CD8-positive, alpha-beta memory T cell (primary cell): ENCODE measurements around the gene COMP. TPM values are rescaled to one million over a fixed set of nuclear protein-coding genes. Genes with fewer than 3 reads are reported as not detected.

Experiments used
- CTCF ChIA-PET: fragments of 350-600 bp; sonication (Branson Sonifier 250); formaldehyde crosslinking; loops from one replicate; lab custom pipeline; 2021; ENCODE audit warnings: antibody characterized with exemption; lab: Charles Lee
- POLR2A ChIA-PET: fragments of 350-600 bp; sonication (Branson Sonifier 250); formaldehyde crosslinking; loops from one replicate; lab custom pipeline; 2021; ENCODE audit warnings: antibody characterized with exemption; lab: Charles Lee
- DNase-seq, 5 donors: peaks; one replicate each; pipeline versions ENCODE4 v3.0.0 to v3.0.0-alpha.2; 2020 to 2022; ENCODE audit warnings: mixed read lengths in 1 of 5
- H3K27ac ChIP-seq: one replicate; pipeline ENCODE4 v1.7.0; 2013; ENCODE audit warnings: low read depth, mild to moderate bottlenecking, low read length, moderate library complexity
- H3K27me3 ChIP-seq: 2 replicates; pipeline ENCODE4 v1.7.0; 2013; ENCODE audit warnings: low read length, mild to moderate bottlenecking; ENCODE audit not compliant: insufficient read depth, poor library complexity, severe bottlenecking
- H3K36me3 ChIP-seq: 2 replicates; pipeline ENCODE4 v1.7.0; 2013; ENCODE audit warnings: mild to moderate bottlenecking, low read length, moderate library complexity; ENCODE audit not compliant: insufficient read depth
- H3K4me1 ChIP-seq: 2 replicates; pipeline ENCODE4 v1.7.0; 2013; ENCODE audit warnings: mild to moderate bottlenecking, low read length, moderate library complexity; ENCODE audit not compliant: insufficient read depth
- H3K4me3 ChIP-seq: 2 replicates; pipeline ENCODE4 v1.7.0; 2013; ENCODE audit warnings: mild to moderate bottlenecking, low read length
- H3K9me3 ChIP-seq: 2 replicates; pipeline ENCODE4 v1.7.0; 2013; ENCODE audit warnings: mild to moderate bottlenecking, low read length
- H3K27ac Mint-ChIP-seq, 8 donors: one replicate each; pipeline ENCODE4 v1.8.0; 2020 to 2021; ENCODE audit warnings: mixed read lengths in 8 of 8, mild to moderate bottlenecking in 6 of 8, inconsistent platforms in 3 of 8, moderate library complexity in 3 of 8
- H3K27me3 Mint-ChIP-seq, 2 donors: one replicate each; pipeline ENCODE4 v1.8.0; 2020 to 2021; ENCODE audit warnings: mixed read lengths in 2 of 2, mild to moderate bottlenecking in 1 of 2, moderate library complexity in 1 of 2
- H3K36me3 Mint-ChIP-seq, 3 donors: one replicate each; pipeline ENCODE4 v1.8.0; 2020 to 2021; ENCODE audit warnings: mixed read lengths in 3 of 3, inconsistent platforms in 1 of 3, mild to moderate bottlenecking in 1 of 3
- H3K4me1 Mint-ChIP-seq, 3 donors: one replicate each; pipeline ENCODE4 v1.8.0; 2020 to 2021; ENCODE audit warnings: mixed read lengths in 3 of 3, inconsistent platforms in 1 of 3, mild to moderate bottlenecking in 1 of 3
- H3K4me3 Mint-ChIP-seq, 7 donors: one replicate each; pipeline ENCODE4 v1.8.0; 2020 to 2021; ENCODE audit warnings: mixed read lengths in 7 of 7, mild to moderate bottlenecking in 6 of 7, moderate library complexity in 4 of 7, inconsistent platforms in 2 of 7
- H3K9me3 Mint-ChIP-seq, 5 donors: one replicate each; pipeline ENCODE4 v1.8.0; 2020 to 2022; ENCODE audit warnings: mixed read lengths in 5 of 5, mild to moderate bottlenecking in 3 of 5, moderate library complexity in 2 of 5, inconsistent platforms in 1 of 5
- polyA plus RNA-seq: library from polyadenylated mRNA; unstranded; fragments of 300-500 nt; fragmentation: Illumina TruSeq; gene quantifications from one replicate; pipeline ENCODE4 v1.2.3, GENCODE V29; 2021
- total RNA-seq, 2 experiments: library from RNA; stranded (reverse); gene quantifications; one replicate each; pipeline ENCODE4 v1.2.3, GENCODE V29; 2021

The COMP gene
- total and polyA plus RNA-seq, 3 experiments from 2014 or later, result not detected

DNA sequence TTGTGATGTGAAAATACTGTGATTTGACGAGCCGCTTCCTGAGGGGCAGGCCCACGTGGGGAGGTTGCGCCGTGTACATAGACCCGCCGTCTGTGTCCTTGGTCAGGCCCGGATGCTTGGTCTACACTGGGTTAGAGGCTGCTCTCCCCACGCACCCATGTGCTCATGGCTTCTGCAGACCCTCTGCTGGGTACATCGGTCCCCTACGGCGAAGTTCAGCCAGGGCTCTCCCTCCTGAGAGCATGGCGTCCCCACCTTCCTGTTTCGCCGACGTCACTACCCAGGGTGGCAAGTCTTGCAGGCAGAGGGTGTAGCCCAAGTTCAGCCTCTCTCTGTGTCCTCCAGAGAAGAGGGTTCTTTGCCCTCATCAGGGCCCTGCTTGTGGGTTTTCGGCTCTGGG is 11.0 kb downstream of the COMP start:
- no peaks in the 10 kb centered on the region for H3K9me3 Mint-ChIP-seq
- no peak overlapping the region for H3K27ac ChIP-seq
- H3K4me3 ChIP-seq, result no peak overlapping the region
- no peaks in the 10 kb centered on the region for H3K27me3 ChIP-seq
- H3K36me3 ChIP-seq, result no peaks in the 10 kb centered on the region
- no peaks in the 10 kb centered on the region for H3K4me1 ChIP-seq
- POLR2A ChIA-PET, result no interaction called here
- no peak overlapping the region for H3K4me3 Mint-ChIP-seq
- CTCF ChIA-PET, result no interaction called here
- no peak overlapping the region for H3K27ac Mint-ChIP-seq
- H3K27me3 Mint-ChIP-seq, result peaks cover 4 to 12% of the 10 kb centered on the region in 2 donors
- peaks cover 2 to 4% (median 4%) of the 10 kb centered on the region in 3 donors for H3K4me1 Mint-ChIP-seq
- no peak for DNase-seq
- no peaks in the 10 kb centered on the region for H3K9me3 ChIP-seq
- peaks cover 0 to 1% (median 0%) of the 10 kb centered on the region in 3 donors for H3K36me3 Mint-ChIP-seq

DNA sequence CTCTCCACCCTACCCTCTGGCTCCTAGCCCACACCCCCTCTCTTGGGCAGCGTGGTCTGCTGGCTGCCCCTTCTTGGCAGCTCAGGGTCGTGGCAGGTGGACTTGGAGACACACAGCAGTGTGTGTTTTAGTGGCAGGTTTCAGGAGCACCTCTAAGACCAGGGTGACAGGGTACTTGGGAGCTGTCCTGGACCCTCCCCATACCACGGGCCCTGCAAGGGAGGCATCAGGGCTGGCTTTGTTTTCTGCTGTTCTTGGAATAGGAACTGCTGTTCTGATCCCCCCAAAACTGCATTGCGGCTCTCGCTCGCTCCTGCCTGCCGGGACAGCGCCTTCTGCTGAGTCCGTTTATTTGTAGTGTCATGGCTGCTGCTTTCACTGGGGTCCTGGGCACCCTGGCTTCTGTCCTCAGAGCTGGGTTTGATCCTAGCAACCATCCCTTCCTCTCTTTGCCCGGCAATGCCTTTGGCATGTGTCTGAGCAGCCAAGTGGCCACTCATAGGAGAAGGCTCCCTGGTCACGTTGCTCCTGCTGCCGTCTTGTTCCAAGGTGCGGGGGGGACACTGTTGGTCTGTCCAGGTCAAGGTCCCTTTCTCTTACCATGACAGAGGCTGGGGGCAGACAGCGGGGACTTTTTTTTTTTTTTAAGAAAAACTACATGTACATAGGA is 12.1 kb downstream of the COMP start:
- Histone ChIP-seq H3K27me3 (no peaks in the 10 kb centered on the region), H3K27ac (no peak overlapping the region), H3K9me3 (no peaks in the 10 kb centered on the region), H3K4me1 (no peaks in the 10 kb centered on the region), H3K36me3 (no peaks in the 10 kb centered on the region), H3K4me3 (no peak overlapping the region)
- no peak for DNase-seq
- no peaks in the 10 kb centered on the region for H3K9me3 Mint-ChIP-seq
- H3K36me3 Mint-ChIP-seq, result peaks cover 0 to 3% (median 0%) of the 10 kb centered on the region in 3 donors
- H3K27me3 Mint-ChIP-seq, result peaks cover 0 to 9% of the 10 kb centered on the region in 2 donors
- no peaks in the 10 kb centered on the region for H3K4me1 Mint-ChIP-seq
- H3K27ac Mint-ChIP-seq, result no peak overlapping the region
- H3K4me3 Mint-ChIP-seq, result no peak overlapping the region
- ChIA-PET POLR2A (no interaction called here), CTCF (no interaction called here)

DNA sequence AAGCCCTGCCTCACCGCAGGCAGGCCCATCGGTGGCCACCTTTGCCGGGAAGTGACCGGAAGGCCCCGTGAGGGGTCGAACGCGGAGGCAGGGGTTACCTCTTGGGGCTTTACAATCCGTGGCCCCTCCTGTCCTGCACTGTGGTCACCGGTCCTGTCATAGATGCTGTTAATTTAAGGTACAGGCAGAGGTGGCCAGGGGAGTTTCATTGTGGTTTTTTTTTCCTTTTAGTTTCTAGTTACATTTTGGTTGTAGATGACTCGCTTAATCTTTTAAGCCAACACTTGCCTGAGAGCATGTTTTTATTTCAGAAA is 13.1 kb downstream of the COMP start:
- peak overlapping the region in 1 of 8 donors; percentile 75 for H3K27ac Mint-ChIP-seq
- Histone ChIP-seq H3K4me1 (no peaks in the 10 kb centered on the region), H3K27me3 (no peaks in the 10 kb centered on the region), H3K4me3 (no peak overlapping the region), H3K27ac (no peak overlapping the region), H3K9me3 (no peaks in the 10 kb centered on the region), H3K36me3 (no peaks in the 10 kb centered on the region)
- POLR2A ChIA-PET, result no interaction called here
- DNase-seq, result no peak
- no peaks in the 10 kb centered on the region for H3K9me3 Mint-ChIP-seq
- peaks cover 0 to 3% (median 0%) of the 10 kb centered on the region in 3 donors for H3K36me3 Mint-ChIP-seq
- CTCF ChIA-PET, result no interaction called here
- no peaks in the 10 kb centered on the region for H3K4me1 Mint-ChIP-seq
- H3K27me3 Mint-ChIP-seq, result peaks cover 0 to 9% of the 10 kb centered on the region in 2 donors
- H3K4me3 Mint-ChIP-seq, result no peak overlapping the region

DNA sequence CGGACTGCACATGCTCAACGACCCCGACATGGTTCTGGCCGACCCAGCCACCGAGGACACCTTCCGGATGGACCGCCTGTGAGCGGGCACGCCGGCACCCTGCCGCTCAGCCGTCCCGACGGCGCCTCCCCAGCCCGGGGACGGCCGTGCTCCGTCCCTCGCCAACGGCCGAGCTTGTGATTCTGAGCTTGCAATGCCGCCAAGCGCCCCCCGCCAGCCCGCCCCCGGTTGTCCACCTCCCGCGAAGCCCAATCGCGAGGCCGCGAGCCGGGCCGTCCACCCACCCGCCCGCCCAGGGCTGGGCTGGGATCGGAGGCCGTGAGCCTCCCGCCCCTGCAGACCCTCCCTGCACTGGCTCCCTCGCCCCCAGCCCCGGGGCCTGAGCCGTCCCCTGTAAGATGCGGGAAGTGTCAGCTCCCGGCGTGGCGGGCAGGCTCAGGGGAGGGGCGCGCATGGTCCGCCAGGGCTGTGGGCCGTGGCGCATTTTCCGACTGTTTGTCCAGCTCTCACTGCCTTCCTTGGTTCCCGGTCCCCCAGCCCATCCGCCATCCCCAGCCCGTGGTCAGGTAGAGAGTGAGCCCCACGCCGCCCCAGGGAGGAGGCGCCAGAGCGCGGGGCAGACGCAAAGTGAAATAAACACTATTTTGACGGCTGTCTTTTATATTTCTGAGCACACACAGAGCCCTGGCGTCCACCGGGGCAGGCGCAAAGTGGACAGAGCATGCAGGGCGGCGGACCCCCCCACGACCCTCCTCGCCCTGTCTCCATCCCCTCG is 13.6 kb downstream of the COMP start:
- Mint-ChIP-seq H3K36me3 (peaks cover 0 to 3% (median 0%) of the 10 kb centered on the region in 3 donors), H3K27me3 (peaks cover 0 to 9% of the 10 kb centered on the region in 2 donors), H3K27ac (no peak overlapping the region), H3K9me3 (no peaks in the 10 kb centered on the region), H3K4me1 (no peaks in the 10 kb centered on the region), H3K4me3 (peak overlapping the region in 1 of 7 donors; percentile 59)
- no peak for DNase-seq
- Histone ChIP-seq H3K36me3 (no peaks in the 10 kb centered on the region), H3K27me3 (no peaks in the 10 kb centered on the region), H3K27ac (no peak overlapping the region), H3K9me3 (no peaks in the 10 kb centered on the region), H3K4me3 (no peak overlapping the region), H3K4me1 (no peaks in the 10 kb centered on the region)
- ChIA-PET POLR2A (no interaction called here), CTCF (no interaction called here)

GRCh38 chr19:18776736-18777135 is 14.4 kb downstream of the COMP start:
- H3K27ac ChIP-seq, result no peak overlapping the region
- Mint-ChIP-seq H3K36me3 (peaks cover 0 to 3% (median 0%) of the 10 kb centered on the region in 3 donors), H3K4me1 (no peaks in the 10 kb centered on the region), H3K27ac (no peak overlapping the region), H3K9me3 (no peaks in the 10 kb centered on the region), H3K27me3 (peaks cover 0 to 9% of the 10 kb centered on the region in 2 donors), H3K4me3 (no peak overlapping the region)
- DNase-seq, result no peak
- CTCF ChIA-PET, result no interaction called here
- H3K9me3 ChIP-seq, result no peaks in the 10 kb centered on the region
- H3K27me3 ChIP-seq, result no peaks in the 10 kb centered on the region
- H3K36me3 ChIP-seq, result no peaks in the 10 kb centered on the region
- POLR2A ChIA-PET, result no interaction called here
- no peak overlapping the region for H3K4me3 ChIP-seq
- no peaks in the 10 kb centered on the region for H3K4me1 ChIP-seq

DNA sequence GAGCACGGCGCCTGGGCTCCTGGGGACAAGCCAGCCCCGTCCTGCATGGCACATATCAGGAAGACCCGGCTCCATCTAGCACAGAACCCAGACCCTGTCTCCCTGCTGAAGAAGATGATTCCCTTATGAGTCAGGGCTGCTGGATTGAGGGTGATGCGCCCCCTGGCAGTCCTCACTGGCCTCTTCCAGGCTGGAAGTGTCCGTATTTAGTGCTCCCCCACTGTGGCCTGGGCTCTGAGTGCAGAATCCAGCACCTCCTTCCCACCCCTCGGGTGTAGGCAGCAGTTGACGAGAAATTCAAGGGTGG is 14.9 kb downstream of the COMP start:
- Histone ChIP-seq H3K27ac (no peak overlapping the region), H3K27me3 (no peaks in the 10 kb centered on the region), H3K9me3 (no peaks in the 10 kb centered on the region), H3K4me1 (no peaks in the 10 kb centered on the region), H3K36me3 (no peaks in the 10 kb centered on the region), H3K4me3 (no peak overlapping the region)
- ChIA-PET POLR2A (interaction anchor here (0.6 kb wide), 1 partner anchor 650 kb away, joined by 3 read pairs; no protein-coding TSS in a partner anchor), CTCF (no interaction called here)
- H3K27me3 Mint-ChIP-seq, result peaks cover 0 to 10% of the 10 kb centered on the region in 2 donors
- peaks cover 0 to 3% (median 0%) of the 10 kb centered on the region in 3 donors for H3K36me3 Mint-ChIP-seq
- H3K27ac Mint-ChIP-seq, result no peak overlapping the region
- no peak for DNase-seq
- H3K9me3 Mint-ChIP-seq, result no peaks in the 10 kb centered on the region
- H3K4me3 Mint-ChIP-seq, result no peak overlapping the region
- H3K4me1 Mint-ChIP-seq, result no peaks in the 10 kb centered on the region

DNA sequence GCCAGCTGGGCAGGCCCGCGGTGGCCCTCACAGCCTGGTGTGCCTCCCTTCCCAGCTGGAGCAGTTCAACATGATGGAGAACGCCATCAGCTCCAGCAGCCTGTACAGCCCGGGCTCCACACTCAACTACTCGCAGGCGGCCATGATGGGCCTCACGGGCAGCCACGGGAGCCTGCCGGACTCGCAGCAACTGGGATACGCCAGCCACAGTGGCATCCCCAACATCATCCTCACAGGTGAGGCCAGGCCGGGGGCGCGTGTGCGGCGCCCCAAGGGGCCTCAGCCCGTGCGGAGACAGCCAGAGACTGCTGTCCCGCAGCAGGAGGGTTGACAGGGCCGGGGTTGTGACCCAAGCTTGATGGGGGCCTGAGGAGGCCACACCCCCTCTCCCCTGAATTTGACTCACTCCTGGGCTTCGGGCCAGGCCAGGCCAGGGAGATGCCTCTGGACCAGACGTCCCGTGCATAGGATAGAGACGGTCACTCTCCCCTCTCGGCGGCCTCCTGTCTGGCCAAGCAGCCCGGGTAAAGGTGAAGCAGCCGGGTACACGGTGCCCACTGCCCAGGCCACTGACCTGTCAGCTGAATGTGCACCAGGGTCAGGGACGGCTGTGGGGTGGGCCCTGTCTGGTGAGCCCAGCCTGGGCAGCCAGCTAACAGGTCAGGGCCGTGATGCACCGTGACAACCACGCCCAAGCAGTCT is 15.4 kb downstream of the COMP start:
- Mint-ChIP-seq H3K9me3 (no peaks in the 10 kb centered on the region), H3K27me3 (peaks cover 0 to 10% of the 10 kb centered on the region in 2 donors), H3K4me3 (no peak overlapping the region), H3K4me1 (no peaks in the 10 kb centered on the region), H3K27ac (no peak overlapping the region), H3K36me3 (peaks cover 0 to 3% (median 0%) of the 10 kb centered on the region in 3 donors)
- Histone ChIP-seq H3K4me3 (no peak overlapping the region), H3K36me3 (no peaks in the 10 kb centered on the region), H3K27ac (no peak overlapping the region), H3K27me3 (no peaks in the 10 kb centered on the region), H3K4me1 (no peaks in the 10 kb centered on the region), H3K9me3 (no peaks in the 10 kb centered on the region)
- DNase-seq, result no peak
- ChIA-PET POLR2A (interaction anchor here (0.6 kb wide), 1 partner anchor 649 kb away, joined by 3 read pairs; no protein-coding TSS in a partner anchor), CTCF (no interaction called here)
